ENCODE results near the gene GLYAT.

DNA sequence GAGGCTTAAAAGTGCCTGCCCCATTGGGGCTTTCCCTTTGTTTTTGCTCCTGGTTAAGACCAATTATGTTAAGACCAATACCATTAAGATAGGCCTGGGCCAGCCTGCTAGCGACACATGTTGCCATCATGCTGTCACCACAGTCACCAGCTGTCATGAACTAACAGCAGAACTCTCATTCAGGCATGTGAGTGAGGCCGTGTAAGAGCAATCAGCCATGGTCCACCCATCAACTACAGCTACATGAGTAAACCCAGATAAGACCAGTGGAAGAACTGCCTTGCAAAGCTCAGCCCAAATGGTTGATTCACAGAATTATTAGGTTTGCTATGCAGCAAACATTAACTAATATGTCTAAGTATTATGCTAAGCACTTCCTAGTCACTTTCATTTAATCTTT is 19.9 kb downstream of the GLYAT start:
- no peak for TF ChIP-seq SP1 (IDR thresholded peaks at IDR 0.05; ENCODE audit: low read depth)
- TF ChIP-seq, protein P1, sequence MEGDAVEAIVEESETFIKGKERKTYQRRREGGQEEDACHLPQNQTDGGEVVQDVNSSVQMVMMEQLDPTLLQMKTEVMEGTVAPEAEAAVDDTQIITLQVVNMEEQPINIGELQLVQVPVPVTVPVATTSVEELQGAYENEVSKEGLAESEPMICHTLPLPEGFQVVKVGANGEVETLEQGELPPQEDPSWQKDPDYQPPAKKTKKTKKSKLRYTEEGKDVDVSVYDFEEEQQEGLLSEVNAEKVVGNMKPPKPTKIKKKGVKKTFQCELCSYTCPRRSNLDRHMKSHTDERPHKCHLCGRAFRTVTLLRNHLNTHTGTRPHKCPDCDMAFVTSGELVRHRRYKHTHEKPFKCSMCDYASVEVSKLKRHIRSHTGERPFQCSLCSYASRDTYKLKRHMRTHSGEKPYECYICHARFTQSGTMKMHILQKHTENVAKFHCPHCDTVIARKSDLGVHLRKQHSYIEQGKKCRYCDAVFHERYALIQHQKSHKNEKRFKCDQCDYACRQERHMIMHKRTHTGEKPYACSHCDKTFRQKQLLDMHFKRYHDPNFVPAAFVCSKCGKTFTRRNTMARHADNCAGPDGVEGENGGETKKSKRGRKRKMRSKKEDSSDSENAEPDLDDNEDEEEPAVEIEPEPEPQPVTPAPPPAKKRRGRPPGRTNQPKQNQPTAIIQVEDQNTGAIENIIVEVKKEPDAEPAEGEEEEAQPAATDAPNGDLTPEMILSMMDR (IDR thresholded peaks at IDR 0.05 in 2 of 3, conservative IDR thresholded peaks at IDR 0.05 in 1 of 3; ENCODE audit: borderline replicate concordance in 1 of 3, insufficient read depth in 1 of 3, low read depth in 2 of 3, low read length in 2 of 3), result no peak
- TF ChIP-seq RAD21 (IDR thresholded peaks at IDR 0.05; ENCODE audit: low read depth), result no peak

All from HCT116 (cell line).